Superior temporal gyrus (tissue), 1 donor: ENCODE data around the gene HAGH.

Experiments used
- DNase-seq: peaks from one replicate; pipeline ENCODE4 v3.0.0-alpha.2; 2016; ENCODE audit errors: extremely low spot score

HAGH gene

DNA sequence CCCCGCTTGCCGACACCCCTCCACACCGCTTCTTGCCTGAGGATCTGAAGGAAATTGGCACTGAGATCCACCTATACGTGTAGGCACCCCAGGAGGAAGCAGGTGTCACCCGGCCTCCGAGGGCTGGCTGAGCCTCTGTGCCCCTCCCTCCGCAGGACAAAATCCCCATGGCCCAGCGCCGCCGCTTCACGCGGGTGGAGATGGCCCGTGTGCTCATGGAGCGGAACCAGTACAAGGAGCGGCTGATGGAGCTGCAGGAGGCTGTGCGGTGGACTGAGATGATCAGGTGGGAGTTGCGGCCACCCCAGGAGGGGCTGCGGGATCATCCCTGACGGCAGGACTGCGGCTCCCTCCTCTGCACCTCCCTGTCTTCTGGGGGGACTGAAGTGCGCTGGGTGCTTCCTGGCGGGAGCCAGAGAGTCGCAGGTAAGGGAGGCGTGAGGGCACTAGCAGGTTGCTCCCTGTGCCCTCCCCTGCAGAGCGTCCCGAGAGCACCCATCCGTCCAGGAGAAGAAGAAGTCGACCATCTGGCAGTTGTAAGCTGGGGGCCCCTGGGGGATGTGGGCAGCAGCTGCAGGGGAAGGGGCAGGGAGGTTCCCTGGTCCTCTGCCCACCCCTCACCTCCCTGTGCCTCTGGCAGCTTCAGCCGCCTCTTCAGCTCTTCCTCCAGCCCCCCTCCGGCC, 64.3 kb downstream of the HAGH start:
- no peak for DNase-seq

DNA sequence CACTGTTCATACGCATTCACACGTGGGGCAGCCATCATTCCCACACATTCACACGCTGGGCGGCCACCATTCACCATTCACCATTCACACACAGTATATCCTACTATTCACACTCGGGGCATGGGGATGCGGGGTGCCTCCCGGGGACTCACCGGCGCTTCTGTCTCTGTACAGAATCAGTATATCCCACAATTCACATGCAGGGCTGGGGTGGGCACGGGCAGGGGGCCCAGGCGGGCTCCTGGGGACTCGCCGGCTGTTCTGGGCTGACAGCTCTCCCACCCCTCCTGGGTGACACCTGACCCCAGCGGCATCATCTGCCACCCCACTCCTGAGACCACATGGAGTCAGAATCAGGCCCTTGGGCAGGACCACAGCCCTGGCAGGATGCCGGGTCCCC, 64.9 kb downstream of the HAGH start:
- DNase-seq, result no peak

DNA sequence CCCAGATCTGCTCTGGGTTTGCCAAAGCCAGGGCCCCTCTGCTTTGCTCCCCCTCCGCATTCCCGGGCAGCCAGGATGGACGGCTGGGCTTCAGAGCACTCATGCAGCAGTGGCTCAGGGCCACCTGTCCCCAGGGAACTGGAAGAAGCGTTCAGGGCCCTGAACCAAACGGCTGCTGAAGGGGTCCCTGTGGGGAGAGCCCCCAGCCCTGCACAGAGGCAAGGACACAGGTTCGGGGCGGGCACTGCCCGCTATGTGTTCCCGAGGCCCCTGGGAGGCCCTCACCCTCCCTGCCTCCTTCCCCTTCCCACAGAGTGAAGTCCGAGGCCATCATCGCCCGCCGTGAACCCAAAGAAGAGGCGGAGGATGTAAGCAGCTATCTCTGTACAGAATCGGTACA, 65.7 kb downstream of the HAGH start:
- no peak for DNase-seq

DNA sequence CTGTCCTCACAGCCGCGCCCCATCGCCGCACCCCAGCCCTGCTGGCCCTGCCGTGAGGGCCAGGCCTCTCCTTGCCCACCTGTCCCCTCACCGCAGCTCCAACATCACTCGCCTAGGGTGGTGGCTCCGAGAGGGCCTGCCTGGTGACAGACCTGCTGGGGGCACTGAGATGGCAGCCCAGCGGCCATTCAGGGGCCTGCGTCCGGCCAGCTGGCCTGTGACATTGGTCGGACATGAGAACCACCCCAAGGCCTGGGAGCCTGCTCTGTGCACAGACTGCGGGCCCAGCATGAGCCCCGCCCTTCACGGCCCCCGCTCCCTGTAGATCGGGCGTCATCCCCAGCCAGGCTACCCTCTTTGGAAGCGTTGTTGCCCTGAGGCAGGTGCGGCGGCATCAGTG, 67.1 kb downstream of the HAGH start:
- no peak for DNase-seq

DNA sequence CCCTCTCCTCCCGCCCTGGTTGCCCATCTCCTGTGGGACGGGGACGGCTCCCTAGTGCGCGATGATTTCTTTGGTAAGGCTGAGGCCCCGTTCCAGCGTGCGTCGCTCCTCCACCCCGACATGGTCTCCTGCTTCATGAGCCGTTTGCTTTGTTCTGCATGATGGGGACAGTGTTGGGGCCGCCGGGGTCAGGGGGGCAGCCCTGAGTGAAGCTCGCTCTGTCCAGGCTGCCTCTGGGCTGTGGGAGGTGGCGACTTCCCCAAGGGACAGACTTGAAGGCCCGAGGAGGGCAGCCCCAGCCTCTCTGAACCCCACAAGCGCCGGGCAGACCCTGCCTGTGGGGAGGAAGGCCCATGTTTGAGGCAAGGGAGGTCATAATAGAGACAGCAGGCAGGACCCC, 67.7 kb downstream of the HAGH start:
- DNase-seq, result no peak

DNA sequence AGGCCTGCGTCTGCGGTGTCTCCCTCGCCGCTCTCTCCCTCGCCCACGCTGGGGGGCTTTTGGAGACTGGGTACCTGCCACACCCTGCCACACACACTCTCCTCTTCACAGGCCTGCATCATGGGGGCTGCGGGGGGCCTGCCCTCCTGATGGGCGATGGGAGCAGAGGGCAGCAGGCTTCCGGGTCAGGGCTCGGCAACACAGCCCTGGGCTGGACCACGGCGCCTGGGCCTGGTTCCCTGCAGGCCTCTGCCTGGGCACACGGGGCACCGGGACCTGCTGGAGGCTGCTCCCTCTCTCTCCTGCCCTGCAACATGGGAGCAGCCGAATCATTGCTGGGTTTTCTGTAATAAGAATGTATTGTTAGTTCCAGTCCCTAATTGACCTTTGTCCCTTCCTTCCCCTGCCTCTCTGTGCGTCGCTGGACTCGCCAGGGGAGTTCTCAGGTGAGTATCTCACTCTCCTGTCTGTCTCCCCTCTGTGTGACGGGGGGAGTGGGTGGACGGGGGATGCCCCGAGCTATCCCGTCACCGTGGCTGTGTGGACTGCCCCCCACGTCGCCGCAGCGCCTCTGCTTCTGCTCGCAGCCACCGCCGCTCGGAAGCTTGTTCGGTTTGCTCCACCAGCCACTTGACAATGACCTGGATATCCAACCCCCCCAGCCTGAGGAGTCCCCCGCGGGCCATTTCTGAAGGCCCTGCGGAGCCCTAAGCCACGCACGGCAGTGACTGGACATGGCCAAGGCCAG, 68.7 kb downstream of the HAGH start:
- DNase-seq, result no peak
